Keratinocyte (primary cell): Measurements from ENCODE around the gene ZNF148. TPM values are rescaled to one million over a fixed set of nuclear protein-coding genes. Genes with fewer than 3 reads are reported as not detected.

Experiments
- DNase-seq: peaks from one replicate; pipeline ENCODE4 v3.0.0-alpha.2; 2011; ENCODE audit warnings: low read depth, missing footprints, low spot score
- FAIRE-seq: peaks from 2 replicates; lab custom pipeline; 2011; peaks lifted over from hg19 to GRCh38; lab: Jason Lieb, UNC
- H2AFZ ChIP-seq: 2 replicates; pipeline ENCODE4 v1.6.0; 2012; ENCODE audit warnings: low read length, control low read depth, inconsistent platforms; ENCODE audit not compliant: control insufficient read depth
- H3K27ac ChIP-seq: 2 replicates; pipeline ENCODE4 v1.5.1; 2011; ENCODE audit warnings: low read length; ENCODE audit not compliant: control insufficient read depth, insufficient read depth
- H3K27me3 ChIP-seq: 3 replicates; pipeline ENCODE4 v1.6.0; 2011; ENCODE audit warnings: low read length; ENCODE audit not compliant: control insufficient read depth, insufficient read depth; ENCODE audit errors: extremely low read depth
- H3K36me3 ChIP-seq, 2 experiments: 2 replicates in 1 of 2; 3 replicates in 1 of 2; pipeline ENCODE4 v1.5.1; 2011; ENCODE audit warnings: low read length in 2 of 2, mild to moderate bottlenecking in 1 of 2; ENCODE audit not compliant: control insufficient read depth in 2 of 2, insufficient read depth in 2 of 2; ENCODE audit errors: extremely low read depth in 1 of 2
- H3K4me1 ChIP-seq: 3 replicates; pipeline ENCODE4 v1.5.1; 2011; ENCODE audit warnings: low read length; ENCODE audit not compliant: control insufficient read depth, insufficient read depth; ENCODE audit errors: extremely low read depth
- H3K4me2 ChIP-seq: 3 replicates; pipeline ENCODE4 v1.6.0; 2011; ENCODE audit warnings: low read depth, low read length; ENCODE audit not compliant: control insufficient read depth, insufficient read depth; ENCODE audit errors: extremely low read depth
- H3K4me3 ChIP-seq, 3 experiments: fragments of 200-600 bp in 1 of 3; sonication (generic) in 1 of 3; 2 replicates in 2 of 3; 3 replicates in 1 of 3; pipeline ENCODE4 v1.5.1; 2011 to 2016; ENCODE audit warnings: low read length in 3 of 3, mild to moderate bottlenecking in 3 of 3, control low read depth in 2 of 3, inconsistent platforms in 1 of 3, low read depth in 1 of 3, mixed read lengths in 1 of 3, mixed run types in 1 of 3, moderate library complexity in 1 of 3; ENCODE audit not compliant: control insufficient read depth in 2 of 3, insufficient read depth in 2 of 3; ENCODE audit errors: extremely low read depth in 1 of 3
- H3K79me2 ChIP-seq: 2 replicates; pipeline ENCODE4 v1.6.0; 2012; ENCODE audit warnings: low read length; ENCODE audit not compliant: control insufficient read depth, insufficient read depth
- H3K9ac ChIP-seq: 3 replicates; pipeline ENCODE4 v1.6.0; 2011; ENCODE audit warnings: low read length; ENCODE audit not compliant: control insufficient read depth, insufficient read depth; ENCODE audit errors: extremely low read depth
- H3K9me1 ChIP-seq: 3 replicates; pipeline ENCODE4 v1.6.0; 2011; ENCODE audit warnings: low read length; ENCODE audit not compliant: control insufficient read depth, insufficient read depth; ENCODE audit errors: extremely low read depth
- H3K9me3 ChIP-seq: 2 replicates; pipeline ENCODE4 v1.5.1; 2012; ENCODE audit warnings: low read depth, low read length; ENCODE audit not compliant: control insufficient read depth
- H4K20me1 ChIP-seq: 3 replicates; pipeline ENCODE4 v1.6.0; 2011; ENCODE audit warnings: low read length; ENCODE audit not compliant: control insufficient read depth, insufficient read depth; ENCODE audit errors: extremely low read depth
- CTCF ChIP-seq, 3 experiments: IDR thresholded peaks in 1 of 3; conservative IDR thresholded peaks in 1 of 3; optimal IDR thresholded peaks in 1 of 3; 2 replicates in 2 of 3; 3 replicates in 1 of 3; pipeline versions ENCODE3 to v1.5.1; 2011; ENCODE audit warnings: low read length in 3 of 3, mild to moderate bottlenecking in 3 of 3, moderate library complexity in 2 of 3, control low read depth in 1 of 3, inconsistent platforms in 1 of 3; ENCODE audit not compliant: insufficient read depth in 2 of 3; ENCODE audit errors: extremely low read depth in 1 of 3
- EZH2 ChIP-seq: IDR thresholded peaks from one replicate; pipeline ENCODE4 v1.6.1; 2012; ENCODE audit warnings: inconsistent platforms, mild to moderate bottlenecking, low read length, moderate library complexity
- dilution Hi-C: fragments of 300-500 bp; cut with MboI; formaldehyde crosslinking; loops from one replicate; pipeline ENCODE4 v1.7.0; 2020; ENCODE audit warnings: low sequenced_read_pairs; ENCODE audit not compliant: extremely low pct_ligation_motif_present
- polyA plus RNA-seq, 5 experiments: library from polyadenylated mRNA; depleted of rRNA in 3 of 5; stranded (reverse) in 3 of 5; stranded (forward) in 1 of 5; unstranded in 1 of 5; fragments of >200 nt; gene quantifications; 1 replicate in 1 of 5; 2 replicates in 3 of 5; 3 replicates in 1 of 5; pipeline versions ENCODE4 v1.2.1 to v1.2.3, GENCODE V29; 2011 to 2012; ENCODE audit warnings: missing spikeins in 2 of 5, low read depth in 1 of 5, low replicate concordance in 1 of 5

The ZNF148 gene
- polyA plus RNA-seq, 1 donor (not counting 4 experiments of a cell fraction or from before 2014, with no cell fraction given) = 21.4 TPM

GRCh38 chr3:125232401-125232800 is 142.7 kb downstream of the ZNF148 start:
- H3K9me1 ChIP-seq = no peaks in the 10 kb centered on the region
- no peak overlapping the region for H2AFZ ChIP-seq
- H3K9ac ChIP-seq = no peak overlapping the region
- H3K4me3 ChIP-seq = peak overlapping the region in 1 of 3 experiments; percentile 2
- H3K79me2 ChIP-seq = no peaks in the 10 kb centered on the region
- H3K27ac ChIP-seq = peak overlapping the region; percentile 60
- FAIRE-seq = no peak
- H3K4me2 ChIP-seq = peak overlapping the region; percentile 31
- dilution Hi-C loops = no loop called here
- H3K36me3 ChIP-seq = peaks cover 3 to 5% of the 10 kb centered on the region in 2 experiments
- H3K4me1 ChIP-seq = peaks cover 15% of the 10 kb centered on the region
- H4K20me1 ChIP-seq = no peaks in the 10 kb centered on the region
- TF ChIP-seq EZH2 = no peak
- no peak for TF ChIP-seq CTCF (optimal IDR thresholded peaks at IDR 0.05 in 1 of 3, IDR thresholded peaks at IDR 0.05 in 1 of 3, conservative IDR thresholded peaks at IDR 0.05 in 1 of 3; ENCODE audit: extremely low read depth in 1 of 3, insufficient read depth in 2 of 3, low read length in 3 of 3)
- DNase-seq = no peak
- H3K9me3 ChIP-seq = no peaks in the 10 kb centered on the region
- H3K27me3 ChIP-seq = no peaks in the 10 kb centered on the region

- Histone ChIP-seq H3K27ac (peak overlapping the region; percentile 60), H3K9ac (no peak overlapping the region), H3K9me1 (no peaks in the 10 kb centered on the region), H3K36me3 (peaks cover 3 to 5% of the 10 kb centered on the region in 2 experiments), H3K4me3 (no peak overlapping the region), H3K4me2 (peak overlapping the region; percentile 31), H3K4me1 (peaks cover 15% of the 10 kb centered on the region), H3K27me3 (no peaks in the 10 kb centered on the region), H4K20me1 (no peaks in the 10 kb centered on the region), H2AFZ (no peak overlapping the region), H3K79me2 (no peaks in the 10 kb centered on the region), H3K9me3 (no peaks in the 10 kb centered on the region)
- FAIRE-seq (no peak), DNase-seq (no peak)
- dilution Hi-C loops = no loop called here
- no peak for TF ChIP-seq EZH2
- TF ChIP-seq CTCF (optimal IDR thresholded peaks at IDR 0.05 in 1 of 3, IDR thresholded peaks at IDR 0.05 in 1 of 3, conservative IDR thresholded peaks at IDR 0.05 in 1 of 3; ENCODE audit: extremely low read depth in 1 of 3, insufficient read depth in 2 of 3, low read length in 3 of 3) = no peak
These were observed 143.2 kb downstream of the ZNF148 start for GRCh38 chr3:125231895-125232294.
